A673 (cell line): Measurements from ENCODE around the gene USP25. TPM values are rescaled to one million over a fixed set of nuclear protein-coding genes. Genes with fewer than 3 reads are reported as not detected.
A peak's percentile ranks its signal among the peaks of the same experiment; 100 is the strongest.

Source experiments
- BruUV-seq: library from RNA; stranded (reverse); fragments of 400-500 nt; replicated peaks from 2 replicates; lab custom pipeline; 2021; lab: Mats Ljungman, UMichigan
- CTCF ChIA-PET: fragments of 300-600 bp; sonication (Branson Sonifier 250); formaldehyde crosslinking; loops from one replicate; lab custom pipeline; 2022; ENCODE audit warnings: antibody characterized with exemption; lab: Charles Lee
- POLR2A ChIA-PET: fragments of 300-600 bp; sonication (Branson Sonifier 250); formaldehyde crosslinking; loops from one replicate; lab custom pipeline; 2022; ENCODE audit warnings: antibody characterized with exemption; ENCODE audit not compliant: low non-redundant PET; lab: Charles Lee
- DNase-seq: peaks from one replicate; pipeline ENCODE4 v3.0.0-alpha.2; 2015; ENCODE audit warnings: low spot score
- H3K27ac ChIP-seq: fragments of 200-600 bp; sonication (generic); 2 replicates; pipeline ENCODE4 v1.5.1; 2016; ENCODE audit warnings: mixed run types, low read depth, mild to moderate bottlenecking, mixed read lengths, antibody characterized with exemption, low read length; ENCODE audit not compliant: poor library complexity, severe bottlenecking
- H3K27me3 ChIP-seq: fragments of 200-600 bp; sonication (generic); replicated peaks from 2 replicates; pipeline ENCODE4 v1.6.1; 2017; ENCODE audit warnings: mixed run types, low read depth, mild to moderate bottlenecking, mixed read lengths, antibody characterized with exemption, low read length; ENCODE audit not compliant: insufficient read depth, poor library complexity
- H3K36me3 ChIP-seq: fragments of 200-600 bp; sonication (generic); 2 replicates; pipeline ENCODE4 v1.6.1; 2016; ENCODE audit warnings: mixed run types, mild to moderate bottlenecking, mixed read lengths, antibody characterized with exemption, low read length; ENCODE audit not compliant: insufficient read depth, poor library complexity, severe bottlenecking
- H3K4me1 ChIP-seq: fragments of 200-600 bp; sonication (generic); 2 replicates; pipeline ENCODE4 v1.6.1; 2017; ENCODE audit warnings: mixed run types, mild to moderate bottlenecking, mixed read lengths, antibody characterized with exemption, low read length; ENCODE audit not compliant: insufficient read depth, poor library complexity, severe bottlenecking
- H3K4me3 ChIP-seq: fragments of 200-600 bp; sonication (generic); 2 replicates; pipeline ENCODE4 v1.5.1; 2016; ENCODE audit warnings: low read depth, mixed run types, mild to moderate bottlenecking, mixed read lengths, low read length; ENCODE audit not compliant: poor library complexity, severe bottlenecking
- H3K9me3 ChIP-seq: fragments of 200-600 bp; sonication (generic); 2 replicates; pipeline ENCODE4 v1.6.1; 2016; ENCODE audit warnings: mixed run types, low read depth, mild to moderate bottlenecking, mixed read lengths, antibody characterized with exemption, low read length; ENCODE audit not compliant: poor library complexity, severe bottlenecking
- EZH2 ChIP-seq: fragments of 200-600 bp; sonication (generic); IDR thresholded peaks from 2 replicates; pipeline ENCODE4 v1.6.1; 2017; ENCODE audit warnings: borderline replicate concordance, low read depth, mild to moderate bottlenecking, mixed read lengths, antibody characterized with exemption, low read length; ENCODE audit not compliant: poor library complexity, severe bottlenecking
- intact Hi-C: fragments of 100-400 bp; cut with micrococcal nuclease; formaldehyde crosslinking; loops from one replicate; pipeline ENCODE4 v1.10.0; 2022; ENCODE audit not compliant: unreplicated experiment
- total RNA-seq: library from RNA; stranded (reverse); gene quantifications from 2 replicates; pipeline ENCODE4 v1.2.3, GENCODE V29; 2021
- TF ChIP-seq, protein P1 (sequence below): fragments of 300-800, 200-600 bp; sonication (generic); conservative IDR thresholded peaks from 2 replicates; pipeline ENCODE4 v1.5.1; 2017; ENCODE audit warnings: low read depth, mild to moderate bottlenecking, antibody characterized with exemption, low read length, moderate library complexity, mixed read lengths

Gene USP25
- total RNA-seq, 1 experiment from 2014 or later = 27.5 TPM

DNA sequence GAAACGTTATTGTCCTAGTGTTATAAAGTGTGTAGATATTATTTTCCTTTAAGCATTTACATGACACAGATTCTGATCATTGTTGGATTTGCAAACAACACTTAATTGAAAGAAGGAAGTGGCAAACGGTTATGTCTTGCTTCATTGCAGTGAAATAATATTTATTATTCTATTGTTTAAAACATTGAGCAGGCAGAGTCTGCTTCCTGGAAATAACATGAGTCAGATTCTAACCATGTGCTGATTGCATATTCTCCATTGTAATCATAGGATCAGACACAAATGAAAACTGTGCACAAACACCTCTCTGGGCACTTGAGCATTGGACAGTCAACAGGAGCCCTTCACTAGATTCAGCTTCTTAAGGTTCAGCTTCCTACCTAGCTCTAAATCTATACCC is 46.8 kb upstream of the USP25 start:
- H3K36me3 ChIP-seq = no peaks in the 10 kb centered on the region
- H3K27me3 ChIP-seq = no peaks in the 10 kb centered on the region
- peak overlapping the region; percentile 54 for H3K27ac ChIP-seq
- H3K4me3 ChIP-seq = no peak overlapping the region
- no TSS peak for BruUV-seq
- H3K4me1 ChIP-seq = peaks cover 12% of the 10 kb centered on the region
- TF ChIP-seq EZH2 = no peak
- TF ChIP-seq, protein P1, sequence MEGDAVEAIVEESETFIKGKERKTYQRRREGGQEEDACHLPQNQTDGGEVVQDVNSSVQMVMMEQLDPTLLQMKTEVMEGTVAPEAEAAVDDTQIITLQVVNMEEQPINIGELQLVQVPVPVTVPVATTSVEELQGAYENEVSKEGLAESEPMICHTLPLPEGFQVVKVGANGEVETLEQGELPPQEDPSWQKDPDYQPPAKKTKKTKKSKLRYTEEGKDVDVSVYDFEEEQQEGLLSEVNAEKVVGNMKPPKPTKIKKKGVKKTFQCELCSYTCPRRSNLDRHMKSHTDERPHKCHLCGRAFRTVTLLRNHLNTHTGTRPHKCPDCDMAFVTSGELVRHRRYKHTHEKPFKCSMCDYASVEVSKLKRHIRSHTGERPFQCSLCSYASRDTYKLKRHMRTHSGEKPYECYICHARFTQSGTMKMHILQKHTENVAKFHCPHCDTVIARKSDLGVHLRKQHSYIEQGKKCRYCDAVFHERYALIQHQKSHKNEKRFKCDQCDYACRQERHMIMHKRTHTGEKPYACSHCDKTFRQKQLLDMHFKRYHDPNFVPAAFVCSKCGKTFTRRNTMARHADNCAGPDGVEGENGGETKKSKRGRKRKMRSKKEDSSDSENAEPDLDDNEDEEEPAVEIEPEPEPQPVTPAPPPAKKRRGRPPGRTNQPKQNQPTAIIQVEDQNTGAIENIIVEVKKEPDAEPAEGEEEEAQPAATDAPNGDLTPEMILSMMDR = no peak
- ChIA-PET CTCF (no interaction called here), POLR2A (no interaction called here)
- DNase-seq = peak; percentile 9
- no peaks in the 10 kb centered on the region for H3K9me3 ChIP-seq
- intact Hi-C loops = no loop called here

DNA sequence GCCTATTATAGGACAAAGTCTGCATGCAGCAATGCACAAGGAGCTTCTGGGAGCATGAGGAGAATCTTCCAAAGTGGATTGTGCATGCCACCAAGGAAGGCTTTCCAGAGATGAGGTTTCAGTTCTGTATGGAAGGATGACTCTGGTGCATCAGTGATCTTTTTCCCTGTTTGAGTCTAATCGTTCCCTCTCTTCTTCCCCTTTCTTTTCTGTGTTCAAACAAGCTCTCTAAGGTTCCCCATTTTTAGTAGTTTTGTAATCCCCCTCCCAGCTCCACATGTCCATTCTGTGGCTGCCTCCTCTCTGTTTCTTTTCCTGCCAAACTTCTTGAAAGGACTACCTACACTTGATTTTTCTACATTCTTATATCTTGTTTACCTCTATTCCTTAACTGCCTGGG is 43.3 kb upstream of the USP25 start:
- Histone ChIP-seq H3K27ac (no peak overlapping the region), H3K9me3 (no peaks in the 10 kb centered on the region), H3K36me3 (no peaks in the 10 kb centered on the region), H3K4me1 (peaks cover 12% of the 10 kb centered on the region), H3K4me3 (no peak overlapping the region), H3K27me3 (no peaks in the 10 kb centered on the region)
- intact Hi-C loops = no loop called here
- ChIA-PET POLR2A (no interaction called here), CTCF (no interaction called here)
- TF ChIP-seq EZH2 = no peak
- TF ChIP-seq, protein P1 = no peak
- no peak for DNase-seq
- no TSS peak for BruUV-seq

DNA sequence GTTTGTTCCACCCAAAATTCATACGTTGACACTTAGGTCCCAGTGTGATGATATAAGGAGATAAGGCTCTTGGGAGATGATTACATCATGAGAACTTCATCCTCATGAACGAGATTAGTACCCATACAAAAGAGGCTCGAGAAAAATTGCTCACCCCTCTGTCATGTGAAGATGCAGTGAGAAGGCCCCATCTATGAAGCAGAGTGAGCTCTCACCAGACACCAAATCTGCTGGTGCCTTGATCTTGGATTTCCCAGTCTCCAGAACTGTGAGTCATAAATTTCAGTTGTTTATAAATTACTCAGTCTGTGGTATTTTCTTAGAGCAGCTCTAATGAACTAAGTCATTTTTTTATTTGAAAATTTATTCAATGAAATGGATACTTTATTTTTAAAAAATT is 42.6 kb upstream of the USP25 start:
- POLR2A ChIA-PET = no interaction called here
- no peak overlapping the region for H3K4me3 ChIP-seq
- peaks cover 5% of the 10 kb centered on the region for H3K4me1 ChIP-seq
- BruUV-seq = no TSS peak
- no peak for DNase-seq
- CTCF ChIA-PET = no interaction called here
- intact Hi-C loops = no loop called here
- H3K27me3 ChIP-seq = no peaks in the 10 kb centered on the region
- no peak overlapping the region for H3K27ac ChIP-seq
- TF ChIP-seq EZH2 = no peak
- TF ChIP-seq, protein P1 = no peak
- H3K9me3 ChIP-seq = no peaks in the 10 kb centered on the region
- H3K36me3 ChIP-seq = no peaks in the 10 kb centered on the region
